ENCODE data around the gene LRRC51.

LRRC51 gene

DNA sequence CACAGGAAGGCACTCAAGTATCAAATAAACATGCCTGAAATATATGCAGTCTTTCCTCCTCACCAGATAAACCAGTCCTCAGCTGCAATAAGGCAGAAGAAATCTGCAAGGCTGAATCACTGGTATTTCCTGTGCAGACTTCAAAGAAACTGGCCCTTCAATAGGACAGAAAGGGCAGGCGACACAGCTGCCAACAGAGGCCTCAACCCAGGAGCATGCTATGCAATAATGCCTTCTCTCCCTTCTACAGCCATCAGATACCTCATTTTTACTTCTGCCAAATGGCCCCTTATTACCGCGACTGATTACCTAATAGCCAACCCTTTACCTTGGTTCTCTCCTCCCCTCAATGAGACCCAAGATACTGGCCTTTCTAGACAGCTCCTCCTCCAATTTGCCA, 8.3 kb upstream of the LRRC51 start:
- no peak for DNase-seq

GRCh38 chr11:72075109-72075508, 5.5 kb upstream of the LRRC51 start:
- DNase-seq = no peak

DNA sequence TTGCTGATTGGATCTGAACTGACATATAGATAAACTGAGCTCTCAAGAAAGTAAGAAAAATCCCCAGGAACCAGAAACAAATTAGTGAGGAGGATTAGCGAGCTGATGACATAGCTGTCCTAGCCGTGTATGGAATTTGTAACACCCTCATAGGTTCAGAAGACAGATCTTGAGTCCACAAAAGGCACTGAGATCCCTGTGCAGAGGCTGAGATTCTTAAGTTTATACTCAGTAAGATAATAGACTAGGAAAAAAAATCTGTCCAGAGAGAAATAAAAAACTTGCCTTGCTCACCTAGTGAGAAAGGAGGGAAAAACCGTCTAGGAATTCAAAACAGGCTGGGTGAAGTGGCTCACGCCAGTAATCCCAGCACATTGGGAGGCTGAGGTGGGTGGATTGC, 4.9 kb upstream of the LRRC51 start:
- no peak for DNase-seq

DNA sequence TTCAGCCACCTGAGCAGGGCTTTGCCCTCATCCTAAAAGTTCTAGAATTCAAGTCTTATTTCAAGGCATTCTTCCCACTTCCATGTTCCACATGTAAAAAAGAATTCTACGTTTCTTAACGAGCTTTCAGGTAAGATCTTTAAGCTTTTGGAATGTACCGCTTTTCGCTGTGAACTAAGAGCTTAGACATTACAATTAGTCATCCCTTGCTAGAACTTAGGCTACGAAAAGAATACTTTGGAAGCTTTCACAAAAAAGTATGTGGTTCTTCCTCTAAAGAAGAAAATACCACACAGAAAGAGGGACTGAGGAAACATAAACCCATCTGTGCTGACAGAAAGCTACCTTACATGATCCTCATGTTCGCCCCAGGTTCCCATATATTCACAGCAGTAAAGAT, 2.2 kb upstream of the LRRC51 start:
- DNase-seq = no peak

DNA sequence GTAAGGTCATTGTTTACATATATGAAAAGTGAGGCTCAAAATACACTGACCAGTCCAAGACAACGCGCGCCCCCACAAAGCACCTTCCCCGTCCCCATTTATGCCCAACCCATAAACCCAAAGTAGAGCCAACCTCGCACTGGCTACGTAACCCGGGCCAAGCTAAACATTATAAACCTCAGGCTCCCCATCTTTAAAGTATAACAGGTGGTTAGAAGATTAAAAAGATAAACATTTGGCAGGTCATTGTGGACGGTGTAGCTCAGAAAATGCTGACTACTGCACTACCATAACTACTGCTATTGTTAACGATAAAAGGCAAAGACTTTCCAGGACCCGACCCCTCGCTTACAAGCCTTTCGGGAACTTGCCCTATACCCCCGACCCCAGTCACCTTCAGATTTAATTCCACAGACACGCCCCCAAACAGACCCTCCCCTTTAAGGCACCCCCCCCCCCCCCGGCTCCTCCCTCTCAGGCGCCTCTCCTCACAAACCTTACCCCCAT, 778 bp upstream of the LRRC51 start:
- DNase-seq = no peak

- DNase-seq = no peak
These were observed 564 bp downstream of the LRRC51 start for GRCh38 chr11:72081184-72081644.

GRCh38 chr11:72081821-72082453, 1.3 kb downstream of the LRRC51 start:
- no peak for DNase-seq

GRCh38 chr11:72083414-72083813, 2.8 kb downstream of the LRRC51 start:
- no peak for DNase-seq

- DNase-seq = no peak
These were observed 3.4 kb downstream of the LRRC51 start for GRCh38 chr11:72084076-72084475.

DNA sequence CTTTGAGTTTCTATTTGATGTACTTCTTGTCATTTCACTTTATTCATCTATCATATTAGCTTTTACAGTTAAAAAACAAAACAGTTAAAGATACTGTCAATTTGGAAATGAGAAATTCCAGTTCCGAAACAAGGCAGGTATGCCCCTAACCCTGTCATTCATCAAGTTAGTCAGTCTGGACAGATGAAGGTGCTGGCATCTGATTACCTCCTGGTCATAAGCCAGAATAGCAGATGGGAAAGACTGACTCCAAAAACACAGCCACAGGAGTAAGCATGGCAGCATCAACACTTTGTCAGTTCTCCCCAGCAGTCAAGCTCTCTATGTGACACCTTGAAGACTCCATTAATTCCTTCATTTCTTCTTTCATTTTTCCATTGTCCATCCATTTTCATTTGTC, 4.3 kb downstream of the LRRC51 start:
- no peak for DNase-seq

DNA sequence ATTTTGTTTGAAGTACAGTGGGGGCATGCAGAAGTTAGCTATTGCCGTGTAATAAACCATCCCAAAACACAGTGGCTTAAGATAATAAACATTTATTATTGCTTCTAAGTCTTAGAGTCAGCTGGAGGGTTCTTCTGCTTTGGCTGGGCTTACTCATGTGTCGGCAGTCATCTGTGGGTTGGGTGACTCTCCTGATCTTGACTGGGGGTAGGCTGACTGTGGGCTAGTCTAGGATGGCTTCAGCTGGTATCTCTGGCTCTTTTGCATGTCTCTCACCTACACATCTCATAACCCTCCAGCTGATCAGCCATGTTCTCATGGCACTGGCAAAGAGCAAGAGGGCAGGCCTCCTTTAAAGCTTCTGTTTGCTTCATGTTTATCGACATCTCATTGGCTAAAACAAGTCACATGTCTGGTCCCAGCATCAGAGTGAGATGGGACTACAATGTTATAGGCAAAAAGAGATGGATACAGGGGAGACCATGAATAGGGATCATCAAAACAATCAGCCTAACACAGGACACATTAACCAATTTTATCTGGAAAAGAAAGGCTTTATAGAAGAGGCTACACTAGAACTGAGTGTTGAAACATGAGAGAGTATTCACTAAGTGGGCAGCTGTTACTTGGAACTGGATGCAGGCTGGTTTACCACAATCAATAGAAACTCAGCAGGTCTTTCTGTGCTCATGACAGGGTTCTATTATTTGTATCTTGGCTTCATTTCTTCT, 5.1 kb downstream of the LRRC51 start:
- no peak for DNase-seq

- DNase-seq = no peak
These were observed 7.6 kb downstream of the LRRC51 start for GRCh38 chr11:72088076-72088808.

DNA sequence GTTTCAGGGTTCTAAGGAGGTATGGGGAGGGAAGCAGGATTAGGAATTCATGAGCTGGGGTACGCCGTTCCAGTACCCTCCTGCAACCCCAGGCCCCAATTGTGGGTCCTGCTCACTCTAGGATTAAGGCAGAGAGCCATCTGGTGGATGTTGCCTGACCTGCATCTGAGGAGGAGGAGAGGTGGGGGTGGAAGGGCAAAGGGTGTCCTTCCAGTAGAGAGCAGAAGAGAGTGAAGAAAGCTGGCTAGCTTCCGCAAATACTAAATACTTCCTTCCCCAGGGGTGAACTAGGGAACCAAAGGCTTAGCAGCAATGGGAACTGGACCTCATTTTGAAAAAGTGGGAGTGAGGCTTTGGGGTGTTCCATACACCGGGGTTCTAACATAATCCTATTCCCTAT, 10.6 kb downstream of the LRRC51 start:
- peak; percentile 69 for DNase-seq

DNA sequence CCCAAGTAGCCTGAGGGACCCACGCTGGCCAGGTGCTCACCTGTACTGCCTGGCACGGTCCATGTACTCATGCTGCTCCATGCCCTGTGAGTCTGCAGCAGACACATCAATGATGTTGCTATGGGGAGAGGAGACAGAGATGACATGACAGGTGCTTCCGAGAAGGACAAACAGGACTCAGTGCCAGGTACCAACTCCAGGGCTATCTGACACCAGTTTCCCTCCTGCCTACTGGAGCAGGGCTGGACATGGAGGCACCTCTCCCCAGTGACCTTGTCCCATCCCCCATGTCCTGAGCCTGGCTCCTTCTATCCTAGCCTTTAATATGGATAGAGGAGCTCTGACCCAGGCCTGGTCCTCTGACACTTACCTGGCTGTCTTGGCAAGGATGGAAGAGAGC, 18.1 kb downstream of the LRRC51 start:
- DNase-seq = no peak

DNA sequence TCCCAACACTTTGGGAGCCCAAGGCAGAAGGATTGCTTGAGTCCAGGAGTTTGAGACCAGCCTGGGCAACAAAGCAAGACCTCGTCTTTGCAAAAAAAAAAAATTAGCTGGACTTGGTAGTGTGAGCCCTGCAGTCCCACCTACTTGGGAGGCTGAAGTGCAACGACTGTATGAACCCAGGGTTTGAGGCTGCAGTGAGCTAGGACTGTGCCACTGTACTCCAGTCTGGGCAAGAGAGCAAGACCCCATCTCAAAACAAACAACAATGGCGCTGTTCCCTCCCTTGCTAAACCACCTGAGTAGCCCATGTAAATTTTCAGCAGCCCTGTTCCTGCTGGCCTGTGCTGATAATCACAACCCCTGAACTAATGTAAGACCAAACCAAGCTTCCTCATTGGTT, 19.4 kb downstream of the LRRC51 start:
- no peak for DNase-seq

GRCh38 chr11:72100462-72100861, 19.8 kb downstream of the LRRC51 start:
- DNase-seq = no peak

GRCh38 chr11:72102162-72102561, 21.5 kb downstream of the LRRC51 start:
- DNase-seq = no peak

DNA sequence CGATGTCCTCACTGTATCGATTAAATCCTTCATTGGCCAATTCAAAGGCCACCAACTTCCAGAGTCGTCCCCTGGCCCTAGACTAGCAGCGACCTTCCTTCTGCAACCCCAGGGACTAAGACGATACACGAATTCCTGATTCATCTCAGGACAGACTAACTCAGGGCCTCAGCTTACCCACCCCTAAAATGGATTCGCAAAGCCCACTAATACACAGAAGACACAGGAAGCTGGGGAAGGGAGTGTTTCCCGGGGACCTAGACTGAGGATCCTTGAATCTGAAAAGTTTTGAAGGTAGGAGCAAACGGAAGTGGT, 21.9 kb downstream of the LRRC51 start:
- no peak for DNase-seq

- peak; percentile 98 for DNase-seq
These were observed 22.5 kb downstream of the LRRC51 start, which contains the start of gene LAMTOR1 for GRCh38 chr11:72102946-72103753. Gene LAMTOR1 (minus strand): TSS chr11:72103297. CDS start chr11:72103224, 73 bp downstream.

DNA sequence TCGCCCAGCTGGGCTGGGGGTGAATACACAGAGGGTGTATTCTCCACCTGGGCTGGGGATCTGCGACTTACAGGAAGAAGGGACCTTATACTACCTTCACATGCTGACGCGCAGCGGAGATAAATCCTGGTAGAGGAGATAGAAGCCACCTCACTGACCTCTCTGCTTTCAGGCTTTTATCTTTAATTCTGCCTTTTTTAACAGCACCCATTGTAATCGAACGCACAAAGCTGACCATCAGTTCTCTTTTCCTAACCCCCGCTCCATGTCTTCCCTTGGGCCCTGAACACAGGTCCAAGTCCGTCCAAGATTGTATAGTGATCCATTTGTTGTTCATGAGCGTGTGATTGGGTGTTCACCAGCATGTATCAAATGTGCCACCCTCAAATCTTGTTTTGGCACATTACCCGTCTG, 23.1 kb downstream of the LRRC51 start:
- DNase-seq = no peak

DNA sequence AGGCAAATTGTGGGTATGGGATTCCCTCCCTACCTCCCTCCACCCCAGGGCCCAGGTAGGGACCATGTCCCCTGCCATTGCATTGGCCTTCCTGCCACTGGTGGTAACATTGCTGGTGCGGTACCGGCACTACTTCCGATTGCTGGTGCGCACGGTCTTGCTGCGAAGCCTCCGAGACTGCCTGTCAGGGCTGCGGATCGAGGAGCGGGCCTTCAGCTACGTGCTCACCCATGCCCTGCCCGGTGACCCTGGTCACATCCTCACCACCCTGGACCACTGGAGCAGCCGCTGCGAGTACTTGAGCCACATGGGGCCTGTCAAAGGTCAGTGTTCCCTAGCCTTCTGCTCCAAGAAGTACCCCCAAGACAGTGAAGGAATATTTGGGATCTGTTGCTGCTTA, 25.2 kb downstream of the LRRC51 start, which contains the start of gene TOMT:
Gene TOMT (plus strand): TSS at position 37 of the 400 bp plus-strand sequence. CDS start 28 bp downstream, at position 65.
- DNase-seq = no peak

DNA sequence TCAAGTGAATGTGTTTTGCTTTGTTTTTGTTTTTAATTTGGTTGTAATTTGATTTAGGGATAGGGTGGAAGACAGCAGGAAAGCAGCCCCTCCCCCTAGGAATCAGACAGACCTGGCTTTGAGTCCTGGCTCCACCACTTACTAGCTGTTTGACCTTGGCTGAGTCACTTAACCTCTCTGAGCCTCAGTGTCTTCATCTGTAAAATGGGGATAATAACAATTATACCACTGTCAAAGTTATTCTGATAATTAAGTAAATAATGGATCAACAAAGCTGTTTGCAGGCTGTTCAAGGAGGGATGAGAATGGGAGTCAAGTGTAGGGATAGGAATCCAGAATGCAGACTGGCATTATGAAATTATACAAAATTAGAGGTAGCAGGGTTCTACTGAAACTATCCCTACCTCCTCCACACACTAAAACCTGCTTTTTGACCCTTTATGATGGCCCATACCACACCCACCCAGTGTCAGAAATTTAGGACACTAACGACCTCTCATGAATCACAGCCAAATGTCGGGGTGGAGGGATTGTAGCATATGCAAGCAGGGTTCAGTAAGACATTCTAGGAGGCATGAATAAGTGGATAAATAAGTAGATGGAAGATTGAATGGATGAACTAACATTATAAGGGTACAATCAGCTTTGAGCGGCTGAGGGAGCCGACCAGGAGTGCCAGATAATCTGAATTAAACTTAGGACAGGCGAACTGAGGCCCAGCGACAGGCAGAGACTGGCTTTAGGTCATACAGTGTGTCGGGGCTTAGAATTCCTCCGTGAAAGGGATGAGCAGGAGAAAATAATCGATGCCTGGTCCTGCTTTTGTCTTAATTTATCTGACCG, 30.9 kb downstream of the LRRC51 start:
- no peak for DNase-seq
